Skeletal muscle tissue (tissue), 4 donors: ENCODE measurements around the gene CDH4. TPM values are rescaled to one million over a fixed set of nuclear protein-coding genes. Genes with fewer than 3 reads are reported as not detected.

Experiments used
- H3K27ac ChIP-seq: one replicate; pipeline ENCODE4 v1.7.0; 2013; ENCODE audit warnings: mild to moderate bottlenecking, low read depth, low read length, inconsistent platforms
- H3K27me3 ChIP-seq, 3 donors: one replicate each; pipeline ENCODE4 v1.7.0; 2013; ENCODE audit warnings: low read length in 3 of 3; ENCODE audit not compliant: control insufficient read depth in 3 of 3, insufficient read depth in 3 of 3
- H3K36me3 ChIP-seq, 3 donors: one replicate each; pipeline ENCODE4 v1.7.0; 2013; ENCODE audit warnings: low read length in 3 of 3; ENCODE audit not compliant: control insufficient read depth in 3 of 3, insufficient read depth in 3 of 3
- H3K4me1 ChIP-seq, 3 donors: one replicate each; pipeline ENCODE4 v1.7.0; 2013; ENCODE audit warnings: low read length in 3 of 3, mild to moderate bottlenecking in 3 of 3; ENCODE audit not compliant: control insufficient read depth in 3 of 3, insufficient read depth in 3 of 3
- H3K4me3 ChIP-seq, 3 donors: one replicate each; pipeline ENCODE4 v1.7.0; 2013; ENCODE audit warnings: low read length in 3 of 3
- H3K9ac ChIP-seq, 3 donors: one replicate each; pipeline ENCODE4 v1.7.0; 2013; ENCODE audit warnings: low read length in 3 of 3, mild to moderate bottlenecking in 3 of 3, moderate library complexity in 2 of 3, low read depth in 1 of 3
- H3K9me3 ChIP-seq, 3 donors: one replicate each; pipeline ENCODE4 v1.7.0; 2013; ENCODE audit warnings: low read length in 3 of 3; ENCODE audit not compliant: control insufficient read depth in 3 of 3
- total RNA-seq: library from RNA; depleted of rRNA; stranded (reverse); fragments of >200 nt; gene quantifications from one replicate; pipeline ENCODE4 v1.2.3, GENCODE V29; 2014
- donor health status: Osteomylitis.

The CDH4 gene
- total RNA-seq, 1 donor from 2014 or later, result 0.52 TPM

GRCh38 chr20:61357119-61357518 is 105.1 kb downstream of the CDH4 start:
- H3K27me3 ChIP-seq, result peaks cover 10 to 43% (median 25%) of the 10 kb centered on the region in 3 donors

GRCh38 chr20:61359254-61359653 is 107.2 kb downstream of the CDH4 start:
- Histone ChIP-seq H3K4me3 (no peak overlapping the region), H3K27ac (no peak overlapping the region), H3K9me3 (no peaks in the 10 kb centered on the region), H3K4me1 (no peaks in the 10 kb centered on the region), H3K9ac (no peak overlapping the region), H3K36me3 (no peaks in the 10 kb centered on the region), H3K27me3 (peaks cover 7 to 25% (median 13%) of the 10 kb centered on the region in 3 donors)

More at GRCh38 chr20:61357119-61357518, 105.1 kb downstream of the CDH4 start:
- H3K27ac ChIP-seq, result no peak overlapping the region
- H3K9me3 ChIP-seq, result no peaks in the 10 kb centered on the region
- H3K4me1 ChIP-seq, result no peaks in the 10 kb centered on the region
- H3K36me3 ChIP-seq, result no peaks in the 10 kb centered on the region
- H3K4me3 ChIP-seq, result no peak overlapping the region
- no peak overlapping the region for H3K9ac ChIP-seq

- H3K9ac ChIP-seq, result no peak overlapping the region
- H3K4me3 ChIP-seq, result no peak overlapping the region
- H3K27me3 ChIP-seq, result peaks cover 5 to 18% (median 6%) of the 10 kb centered on the region in 3 donors
- no peaks in the 10 kb centered on the region for H3K4me1 ChIP-seq
- no peaks in the 10 kb centered on the region for H3K9me3 ChIP-seq
- H3K36me3 ChIP-seq, result no peaks in the 10 kb centered on the region
- no peak overlapping the region for H3K27ac ChIP-seq
Observed at GRCh38 chr20:61360296-61360695, 108.2 kb downstream of the CDH4 start.

GRCh38 chr20:61360940-61361339 is 108.9 kb downstream of the CDH4 start:
- Histone ChIP-seq H3K9me3 (no peaks in the 10 kb centered on the region), H3K36me3 (no peaks in the 10 kb centered on the region), H3K27me3 (peaks cover 0 to 14% (median 0%) of the 10 kb centered on the region in 3 donors), H3K4me3 (no peak overlapping the region), H3K9ac (no peak overlapping the region), H3K4me1 (no peaks in the 10 kb centered on the region), H3K27ac (no peak overlapping the region)

- Histone ChIP-seq H3K9me3 (no peaks in the 10 kb centered on the region), H3K4me1 (no peaks in the 10 kb centered on the region), H3K4me3 (no peak overlapping the region), H3K36me3 (no peaks in the 10 kb centered on the region), H3K27ac (no peak overlapping the region), H3K27me3 (peaks cover 0 to 14% (median 0%) of the 10 kb centered on the region in 3 donors), H3K9ac (no peak overlapping the region)
Observed at GRCh38 chr20:61361501-61361900, 109.4 kb downstream of the CDH4 start.

- H3K9me3 ChIP-seq, result no peaks in the 10 kb centered on the region
- H3K4me3 ChIP-seq, result no peak overlapping the region
- no peaks in the 10 kb centered on the region for H3K4me1 ChIP-seq
- no peaks in the 10 kb centered on the region for H3K36me3 ChIP-seq
- no peak overlapping the region for H3K9ac ChIP-seq
- no peak overlapping the region for H3K27ac ChIP-seq
- H3K27me3 ChIP-seq, result peaks cover 0 to 6% (median 0%) of the 10 kb centered on the region in 3 donors
Observed at GRCh38 chr20:61364147-61364546, 112.1 kb downstream of the CDH4 start.

GRCh38 chr20:61366914-61367313 is 114.9 kb downstream of the CDH4 start:
- Histone ChIP-seq H3K9me3 (no peaks in the 10 kb centered on the region), H3K4me1 (no peaks in the 10 kb centered on the region), H3K27me3 (peaks cover 0 to 3% (median 0%) of the 10 kb centered on the region in 3 donors), H3K4me3 (no peak overlapping the region), H3K36me3 (no peaks in the 10 kb centered on the region), H3K9ac (no peak overlapping the region), H3K27ac (no peak overlapping the region)

GRCh38 chr20:61369731-61370520 is 117.9 kb downstream of the CDH4 start:
- no peaks in the 10 kb centered on the region for H3K36me3 ChIP-seq
- no peak overlapping the region for H3K27ac ChIP-seq
- H3K4me1 ChIP-seq, result no peaks in the 10 kb centered on the region
- H3K4me3 ChIP-seq, result no peak overlapping the region
- no peak overlapping the region for H3K9ac ChIP-seq
- H3K27me3 ChIP-seq, result peaks cover 0 to 3% (median 3%) of the 10 kb centered on the region in 3 donors
- H3K9me3 ChIP-seq, result no peaks in the 10 kb centered on the region

- H3K4me3 ChIP-seq, result no peak overlapping the region
- H3K27ac ChIP-seq, result no peak overlapping the region
- H3K9ac ChIP-seq, result no peak overlapping the region
- H3K27me3 ChIP-seq, result peaks cover 0 to 3% (median 3%) of the 10 kb centered on the region in 3 donors
- H3K4me1 ChIP-seq, result no peaks in the 10 kb centered on the region
- peaks cover 0 to 4% (median under 1%) of the 10 kb centered on the region in 3 donors for H3K9me3 ChIP-seq
- no peaks in the 10 kb centered on the region for H3K36me3 ChIP-seq
Observed at GRCh38 chr20:61370841-61371303, 118.8 kb downstream of the CDH4 start.

- Histone ChIP-seq H3K9ac (no peak overlapping the region), H3K27me3 (peaks cover 0 to 3% (median 3%) of the 10 kb centered on the region in 3 donors), H3K36me3 (no peaks in the 10 kb centered on the region), H3K9me3 (peaks cover 0 to 5% (median 2%) of the 10 kb centered on the region in 3 donors), H3K27ac (no peak overlapping the region), H3K4me1 (no peaks in the 10 kb centered on the region), H3K4me3 (no peak overlapping the region)
Observed at GRCh38 chr20:61371501-61372136, 119.6 kb downstream of the CDH4 start.
